Thymus (tissue), 11 donors: Measurements from ENCODE around the gene TUBA3E. TPM values are rescaled to one million over a fixed set of nuclear protein-coding genes. Genes with fewer than 3 reads are reported as not detected.
"Not testable (repeated sequence)": the region's sequence is repeated elsewhere in the genome, so short reads cannot be mapped to it uniquely, and the experiment has no call there.

Experiments
- DNase-seq, 9 donors: peaks; one replicate each; pipeline ENCODE4 v3.0.0-alpha.2; 2013; ENCODE audit warnings: low spot score in 9 of 9, low read depth in 6 of 9, missing footprints in 1 of 9
- H3K27ac ChIP-seq, 2 donors: one replicate each; pipeline ENCODE4 v1.5.1; 2013; ENCODE audit warnings: control low read depth in 1 of 2, low read depth in 1 of 2, low read length in 1 of 2, mild to moderate bottlenecking in 1 of 2, moderate library complexity in 1 of 2
- H3K27me3 ChIP-seq, 2 donors: one replicate each; pipeline ENCODE4 v1.5.1; 2013; ENCODE audit warnings: low read length in 1 of 2; ENCODE audit not compliant: control insufficient read depth in 2 of 2, insufficient read depth in 1 of 2
- H3K36me3 ChIP-seq, 2 donors: one replicate each; pipeline ENCODE4 v1.5.1; 2013; ENCODE audit warnings: low read length in 1 of 2, mild to moderate bottlenecking in 1 of 2, moderate library complexity in 1 of 2; ENCODE audit not compliant: control insufficient read depth in 2 of 2, insufficient read depth in 2 of 2
- H3K4me1 ChIP-seq, 2 donors: one replicate each; pipeline ENCODE4 v1.5.1; 2013; ENCODE audit warnings: low read length in 2 of 2; ENCODE audit not compliant: control insufficient read depth in 2 of 2, insufficient read depth in 2 of 2
- H3K4me3 ChIP-seq, 2 donors: one replicate each; pipeline ENCODE4 v1.5.1; 2013; ENCODE audit warnings: low read length in 2 of 2, control low read depth in 1 of 2, mild to moderate bottlenecking in 1 of 2
- H3K9me3 ChIP-seq, 2 donors: one replicate each; pipeline ENCODE4 v1.5.1; 2013; ENCODE audit warnings: low read length in 1 of 2, mild to moderate bottlenecking in 1 of 2; ENCODE audit not compliant: control insufficient read depth in 2 of 2, insufficient read depth in 1 of 2
- WGBS: extraction: QIAGEN DNeasy Blood & Tissue Kit; methylation state at CpG from one replicate; pipeline ENCODE4 v1.1.7; 2013; 5-methylcytosine and 5-hydroxymethylcytosine counted together
- polyA plus RNA-seq: library from polyadenylated mRNA; stranded (reverse); fragments of 200-250 nt; gene quantifications from one replicate; pipeline ENCODE4 v1.2.3, GENCODE V29; 2013
- total RNA-seq: library from RNA; stranded (reverse); fragments of 120-200 nt; gene quantifications from one replicate; pipeline ENCODE4 v1.2.4, GENCODE V29; 2013
- donor health status: healthy.

TUBA3E gene
- total and polyA plus RNA-seq, 2 donors: 0.05 to 0.82 TPM

- H3K9me3 ChIP-seq, H3K4me3 ChIP-seq, DNase-seq, H3K27me3 ChIP-seq, H3K27ac ChIP-seq, H3K4me1 ChIP-seq, H3K36me3 ChIP-seq: not testable (repeated sequence)
- 90% methylated on average over 11 of the region's 13 CpGs for WGBS
Observed at GRCh38 chr2:130196052-130196451, 2.2 kb downstream of the TUBA3E start.

- H3K4me3 ChIP-seq, DNase-seq, H3K9me3 ChIP-seq, H3K4me1 ChIP-seq, H3K27me3 ChIP-seq, H3K36me3 ChIP-seq, H3K27ac ChIP-seq: not testable (repeated sequence)
- 92% methylated on average over 9 of the region's 9 CpGs for WGBS
Observed at GRCh38 chr2:130195089-130195635, 3.1 kb downstream of the TUBA3E start.

DNA sequence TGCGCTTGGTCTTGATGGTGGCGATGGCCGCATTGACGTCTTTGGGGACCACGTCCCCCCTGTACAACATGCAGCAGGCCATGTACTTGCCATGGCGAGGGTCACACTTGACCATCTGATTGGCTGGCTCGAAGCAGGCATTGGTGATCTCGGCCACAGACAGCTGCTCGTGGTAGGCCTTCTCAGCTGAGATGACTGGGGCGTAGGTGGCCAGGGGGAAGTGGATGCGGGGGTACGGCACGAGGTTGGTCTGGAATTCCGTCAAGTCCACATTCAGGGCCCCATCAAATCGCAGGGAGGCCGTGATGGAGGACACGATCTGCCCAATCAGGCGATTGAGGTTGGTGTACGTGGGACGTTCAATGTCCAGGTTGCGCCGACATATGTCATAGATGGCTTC lies 4.4 kb downstream of the TUBA3E start:
- DNase-seq, H3K9me3 ChIP-seq, H3K4me3 ChIP-seq, H3K4me1 ChIP-seq, H3K27ac ChIP-seq, H3K27me3 ChIP-seq: not testable (repeated sequence)
- H3K36me3 ChIP-seq: peaks cover 4 to 13% of the 10 kb centered on the region in 2 donors
- 89% methylated on average over 22 of the region's 22 CpGs for WGBS

DNA sequence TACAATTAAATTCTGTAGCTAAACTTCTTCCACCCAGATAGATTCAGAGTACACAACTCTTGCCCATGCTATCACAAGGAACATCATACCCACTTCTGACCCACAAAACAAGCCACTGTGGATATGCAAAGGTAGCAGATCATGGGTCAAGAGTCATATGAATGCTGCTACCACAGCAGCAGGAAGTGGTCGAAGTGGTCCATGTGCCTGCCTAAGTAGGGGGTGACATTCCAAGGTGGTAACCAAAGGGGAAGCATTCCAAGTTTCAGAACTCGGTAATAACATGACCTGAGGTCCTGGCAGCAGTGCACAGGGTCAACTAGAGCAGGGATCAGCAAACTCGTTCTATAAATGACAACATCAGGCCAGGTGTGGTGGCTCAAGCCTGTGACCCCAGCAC lies 5.8 kb downstream of the TUBA3E start:
- H3K9me3 ChIP-seq, H3K4me3 ChIP-seq, H3K4me1 ChIP-seq, H3K27me3 ChIP-seq, H3K27ac ChIP-seq, DNase-seq: not testable (repeated sequence)
- 92% methylated on average over 3 of the region's 3 CpGs for WGBS
- peaks cover 4 to 16% of the 10 kb centered on the region in 2 donors for H3K36me3 ChIP-seq

DNA sequence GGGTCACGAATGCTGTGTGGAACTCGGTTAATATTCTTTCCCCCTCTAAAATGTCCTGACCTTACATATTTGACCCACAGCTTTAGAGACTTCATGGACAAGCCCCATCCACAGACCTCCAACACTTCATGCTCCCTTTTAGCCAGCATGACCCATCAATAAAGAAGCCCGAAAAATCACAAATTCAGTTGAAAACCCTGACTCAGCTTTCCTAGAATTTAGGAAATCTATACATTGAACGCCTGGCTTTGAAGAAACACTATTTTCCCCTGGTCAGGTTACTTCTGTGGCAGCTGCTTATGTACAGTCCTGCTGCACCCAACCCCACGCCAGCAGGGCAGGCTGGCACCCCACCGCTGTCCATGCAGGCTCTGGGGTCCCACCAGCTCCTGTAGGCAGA lies 6.9 kb downstream of the TUBA3E start:
- peaks cover 4 to 16% of the 10 kb centered on the region in 2 donors for H3K36me3 ChIP-seq
- not testable (repeated sequence) for H3K27ac ChIP-seq, H3K27me3 ChIP-seq, DNase-seq, H3K4me3 ChIP-seq, H3K4me1 ChIP-seq, H3K9me3 ChIP-seq
- 97% methylated on average over 6 of the region's 6 CpGs for WGBS

GRCh38 chr2:130190237-130190636 lies 8.0 kb downstream of the TUBA3E start:
- WGBS: 97% methylated on average over 15 of the region's 15 CpGs

GRCh38 chr2:130188958-130189357 lies 9.3 kb downstream of the TUBA3E start:
- not testable (repeated sequence) for DNase-seq, H3K4me1 ChIP-seq, H3K4me3 ChIP-seq, H3K27ac ChIP-seq, H3K9me3 ChIP-seq, H3K27me3 ChIP-seq
- WGBS: 92% methylated on average over 4 of the region's 4 CpGs
- peaks cover 12 to 16% of the 10 kb centered on the region in 2 donors for H3K36me3 ChIP-seq

More at GRCh38 chr2:130190237-130190636, 8.0 kb downstream of the TUBA3E start:
- no peak overlapping the region for H3K4me3 ChIP-seq
- no peaks in the 10 kb centered on the region for H3K9me3 ChIP-seq
- H3K27me3 ChIP-seq: no peaks in the 10 kb centered on the region
- no peak overlapping the region for H3K27ac ChIP-seq
- DNase-seq: no peak
- no peaks in the 10 kb centered on the region for H3K4me1 ChIP-seq
- H3K36me3 ChIP-seq: peaks cover 4 to 16% of the 10 kb centered on the region in 2 donors

DNA sequence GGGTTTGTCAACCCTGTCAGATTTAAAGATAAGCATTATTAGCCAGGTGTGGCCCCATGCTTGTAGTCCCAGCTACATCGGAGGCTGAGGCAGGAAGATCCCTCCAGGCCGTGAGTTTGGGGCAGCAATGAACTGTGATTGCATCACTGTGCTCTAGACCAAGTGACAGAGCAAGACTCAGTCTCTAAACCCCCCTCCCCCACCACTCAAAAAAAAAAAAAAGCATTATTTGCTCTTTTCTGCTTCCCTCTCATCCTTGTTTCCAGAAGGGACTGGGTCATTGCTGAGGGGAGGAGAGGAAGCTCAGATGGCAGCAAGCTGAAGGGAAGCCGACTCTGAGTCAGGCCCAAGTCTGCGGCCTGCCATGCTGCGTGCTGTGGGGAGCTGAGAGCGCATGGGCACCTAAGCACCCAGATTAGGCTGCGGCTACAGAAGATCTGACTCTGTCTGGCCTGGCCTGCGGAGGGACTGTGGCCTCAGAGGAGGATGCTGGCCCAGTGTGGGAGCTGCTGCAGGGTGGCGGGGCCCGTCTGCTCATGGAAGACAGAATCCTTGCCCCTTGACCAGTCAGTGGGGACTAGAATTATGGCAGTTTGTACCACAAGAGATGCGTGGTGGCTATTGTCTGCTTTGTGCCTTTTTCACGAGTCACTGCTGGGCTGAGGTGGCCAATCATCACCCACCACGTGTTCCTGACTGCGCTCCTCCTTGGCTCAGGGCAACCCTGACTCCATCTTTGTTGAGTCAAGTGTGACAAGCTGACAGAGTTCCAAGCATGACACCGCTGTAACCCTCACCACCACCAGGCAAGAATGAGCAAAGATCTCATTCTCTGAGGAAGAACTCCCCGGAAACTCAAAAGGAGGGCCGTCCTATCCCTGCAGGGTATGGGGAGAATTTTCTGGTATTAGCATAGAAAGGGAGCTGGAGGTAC lies 10.1 kb downstream of the TUBA3E start:
- H3K4me1 ChIP-seq, H3K4me3 ChIP-seq, H3K9me3 ChIP-seq, DNase-seq, H3K27ac ChIP-seq, H3K27me3 ChIP-seq: not testable (repeated sequence)
- WGBS: 98% methylated on average over 17 of the region's 17 CpGs
- peaks cover 13 to 16% of the 10 kb centered on the region in 2 donors for H3K36me3 ChIP-seq

GRCh38 chr2:130187268-130187667 lies 11.0 kb downstream of the TUBA3E start:
- no peaks in the 10 kb centered on the region for H3K27me3 ChIP-seq
- peaks cover 13 to 16% of the 10 kb centered on the region in 2 donors for H3K36me3 ChIP-seq
- WGBS: 93% methylated on average over 7 of the region's 8 CpGs

More at GRCh38 chr2:130187268-130187667, 11.0 kb downstream of the TUBA3E start:
- H3K27ac ChIP-seq: no peak overlapping the region
- peaks cover 2 to 10% of the 10 kb centered on the region in 2 donors for H3K4me1 ChIP-seq
- no peaks in the 10 kb centered on the region for H3K9me3 ChIP-seq
- no peak for DNase-seq
- H3K4me3 ChIP-seq: no peak overlapping the region
